Esophagus squamous epithelium (tissue), 5 donors: ENCODE results near the gene CACNB1. TPM values are rescaled to one million over a fixed set of nuclear protein-coding genes. Genes with fewer than 3 reads are reported as not detected.

ENCODE experiments used
- DNase-seq: peaks from one replicate; lab custom pipeline; 2025; lab: John Stamatoyannopoulos, UW
- H3K27ac ChIP-seq, 4 donors: fragments of 200-600 bp; sonication (generic); one replicate each; pipeline ENCODE4 v1.5.1; 2016 to 2019; ENCODE audit warnings: mild to moderate bottlenecking in 1 of 4
- H3K27me3 ChIP-seq, 4 donors: fragments of 200-600 bp; sonication (generic); 1 replicate in 3 of 4; 2 replicates in 1 of 4; pipeline versions ENCODE4 v1.5.1 to v1.6.0; 2017 to 2021; ENCODE audit warnings: antibody characterized with exemption in 1 of 4
- H3K36me3 ChIP-seq, 3 donors: fragments of 200-600 bp; sonication (generic); one replicate each; pipeline ENCODE4 v1.5.1; 2016 to 2019
- H3K4me1 ChIP-seq, 3 donors: fragments of 200-600 bp; sonication (generic); one replicate each; pipeline ENCODE4 v1.5.1; 2017 to 2019
- H3K4me3 ChIP-seq, 4 donors: fragments of 200-600 bp; sonication (generic); 1 replicate in 3 of 4; 2 replicates in 1 of 4; pipeline ENCODE4 v1.5.1; 2016 to 2019; ENCODE audit warnings: mild to moderate bottlenecking in 2 of 4, moderate library complexity in 1 of 4
- H3K9me3 ChIP-seq, 3 donors: fragments of 200-600 bp; sonication (generic); one replicate each; pipeline ENCODE4 v1.5.1; 2016 to 2019
- CTCF ChIP-seq, 6 experiments: fragments of 450-650 bp in 4 of 6; fragments of 200-600 bp in 2 of 6; sonication (generic) in 2 of 6; IDR thresholded peaks; one replicate each; pipeline ENCODE4 v1.5.1; 2016 to 2019; ENCODE audit warnings: antibody characterized with exemption in 6 of 6, mild to moderate bottlenecking in 4 of 6, moderate library complexity in 4 of 6
- POLR2A ChIP-seq, 4 donors: fragments of 450-650 bp; IDR thresholded peaks; one replicate each; pipeline ENCODE4 v1.6.1; 2017; ENCODE audit warnings: antibody characterized with exemption in 4 of 4, mild to moderate bottlenecking in 4 of 4, moderate library complexity in 3 of 4
- WGBS, 2 donors: methylation state at CpG; one replicate each; pipeline ENCODE4 v1.1.5; 2018; 5-methylcytosine and 5-hydroxymethylcytosine counted together
- intact Hi-C: fragments of 100-400 bp; cut with DNase I; formaldehyde crosslinking; loops from one replicate; pipeline ENCODE4 v1.15.0; 2022
- total RNA-seq, 4 donors: library from RNA; depleted of rRNA; stranded (reverse); fragments of >200 nt; gene quantifications; one replicate each; pipeline ENCODE4 v1.1.0, GENCODE V29; 2016
- donor health status: DM: yes; HTN: yes; CAD: no.

CACNB1 gene
- total RNA-seq, 4 donors from 2014 or later = 0.53 to 3.6 (median 0.99) TPM

DNA sequence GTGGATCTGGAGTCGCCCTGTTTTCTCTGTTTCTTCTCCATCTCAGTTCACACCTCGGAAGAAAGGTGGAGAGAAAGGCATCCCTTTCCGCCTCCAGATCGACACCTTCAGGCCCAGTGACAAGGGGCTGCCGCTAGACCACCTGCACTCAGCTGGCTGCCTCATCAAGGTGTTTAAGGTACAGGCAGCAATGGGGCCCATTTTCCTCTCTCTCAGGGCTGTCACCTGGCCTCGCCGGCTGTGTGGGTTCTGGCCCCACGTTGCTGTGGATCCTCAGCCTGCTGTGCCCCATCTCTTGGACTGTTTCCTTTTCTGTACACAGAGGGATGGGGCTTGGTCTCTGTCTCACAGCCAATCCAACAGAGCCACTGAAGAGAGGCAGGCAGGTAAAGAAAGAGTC lies 45.7 kb upstream of the CACNB1 start:
- DNase-seq = no peak
- TF ChIP-seq POLR2A (IDR thresholded peaks at IDR 0.05) (no peak), CTCF (IDR thresholded peaks at IDR 0.05) (no peak)
- no peak overlapping the region for H3K4me3 ChIP-seq
- peaks cover 0 to 39% (median 0%) of the 10 kb centered on the region in 4 donors for H3K27me3 ChIP-seq
- intact Hi-C loops = no loop called here
- no peak overlapping the region for H3K27ac ChIP-seq
- peaks cover 0 to 21% (median 0%) of the 10 kb centered on the region in 3 donors for H3K4me1 ChIP-seq
- H3K36me3 ChIP-seq = no peaks in the 10 kb centered on the region
- H3K9me3 ChIP-seq = no peaks in the 10 kb centered on the region
- WGBS, 2 donors = 60 to 79% methylated on average over 2 to 5 of the region's 8 CpGs

- peaks cover 0 to 62% (median 0%) of the 10 kb centered on the region in 4 donors for H3K27me3 ChIP-seq
- intact Hi-C loops = no loop called here
- no peak overlapping the region for H3K27ac ChIP-seq
- peaks cover 0 to 25% (median 0%) of the 10 kb centered on the region in 3 donors for H3K4me1 ChIP-seq
- H3K9me3 ChIP-seq = no peaks in the 10 kb centered on the region
- DNase-seq = no peak
- 85 to 95% methylated on average over 4 to 5 of the region's 5 CpGs for WGBS, 2 donors
- TF ChIP-seq CTCF (IDR thresholded peaks at IDR 0.05) (no peak), POLR2A (IDR thresholded peaks at IDR 0.05) (no peak)
- H3K36me3 ChIP-seq = no peaks in the 10 kb centered on the region
- no peak overlapping the region for H3K4me3 ChIP-seq
Observed at GRCh38 chr17:39240631-39241030, 43.2 kb upstream of the CACNB1 start.

- intact Hi-C loops = no loop called here
- Histone ChIP-seq H3K27ac (no peak overlapping the region), H3K27me3 (peaks cover 0 to 71% (median 0%) of the 10 kb centered on the region in 4 donors), H3K4me3 (no peak overlapping the region), H3K9me3 (no peaks in the 10 kb centered on the region), H3K4me1 (peaks cover 0 to 19% (median 0%) of the 10 kb centered on the region in 3 donors), H3K36me3 (no peaks in the 10 kb centered on the region)
- 31 to 32% methylated on average over 7 to 10 of the region's 16 CpGs for WGBS, 2 donors
- peak; percentile 44 to 73 (median 62) for TF ChIP-seq CTCF (IDR thresholded peaks at IDR 0.05)
- no peak for TF ChIP-seq POLR2A (IDR thresholded peaks at IDR 0.05)
- no peak for DNase-seq
Observed at GRCh38 chr17:39239640-39240314, 42.3 kb upstream of the CACNB1 start.

- no peak for DNase-seq
- intact Hi-C loops = no loop called here
- no peak for TF ChIP-seq CTCF (IDR thresholded peaks at IDR 0.05)
- no peak for TF ChIP-seq POLR2A (IDR thresholded peaks at IDR 0.05)
- Histone ChIP-seq H3K9me3 (no peaks in the 10 kb centered on the region), H3K36me3 (no peaks in the 10 kb centered on the region), H3K27me3 (peaks cover 0 to 72% (median 0%) of the 10 kb centered on the region in 4 donors), H3K4me3 (no peak overlapping the region), H3K4me1 (peaks cover 0 to 13% (median 0%) of the 10 kb centered on the region in 3 donors), H3K27ac (no peak overlapping the region)
- 28 to 46% methylated on average over 7 to 14 of the region's 15 CpGs for WGBS, 2 donors
Observed at GRCh38 chr17:39238311-39238972, 41.0 kb upstream of the CACNB1 start.

- no peaks in the 10 kb centered on the region for H3K36me3 ChIP-seq
- TF ChIP-seq POLR2A (IDR thresholded peaks at IDR 0.05) = no peak
- no peak for TF ChIP-seq CTCF (IDR thresholded peaks at IDR 0.05)
- intact Hi-C loops = no loop called here
- H3K27ac ChIP-seq = no peak overlapping the region
- H3K9me3 ChIP-seq = no peaks in the 10 kb centered on the region
- H3K4me3 ChIP-seq = no peak overlapping the region
- H3K27me3 ChIP-seq = peaks cover 0 to 73% (median 0%) of the 10 kb centered on the region in 4 donors
- peaks cover 0 to 13% (median 0%) of the 10 kb centered on the region in 3 donors for H3K4me1 ChIP-seq
- no peak for DNase-seq
- WGBS, 2 donors = no CpG with 5 or more reads among the region's 7 CpGs
Observed at GRCh38 chr17:39237586-39237985, 40.1 kb upstream of the CACNB1 start.
